Measurements from ENCODE around the gene GPR87.

- TF ChIP-seq CTCF (tag by site-specific recombination; IDR thresholded peaks at IDR 0.05): no peak
- no peak for TF ChIP-seq ZNF585B (tag by site-specific recombination; IDR thresholded peaks at IDR 0.05)
- no peak for TF ChIP-seq ZBTB8A (tag by site-specific recombination; IDR thresholded peaks at IDR 0.05)
- no peak for TF ChIP-seq ZFHX2 (tag by site-specific recombination; conservative IDR thresholded peaks at IDR 0.05)
- no peak for TF ChIP-seq REPIN1 (tag by site-specific recombination; IDR thresholded peaks at IDR 0.05; ENCODE audit: low read depth)
- no peak for TF ChIP-seq ZSCAN18 (tag by site-specific recombination; IDR thresholded peaks at IDR 0.05)
- no peak for TF ChIP-seq ELK4 (IDR thresholded peaks at IDR 0.05; ENCODE audit: borderline replicate concordance, low read depth, low read length)
- no peak for TF ChIP-seq TCF7L2 (IDR thresholded peaks at IDR 0.05; ENCODE audit: borderline replicate concordance, low read depth, low read length)
- TF ChIP-seq YY1 (tag by site-specific recombination; IDR thresholded peaks at IDR 0.05): no peak
- TF ChIP-seq ZEB2 (tag by site-specific recombination; IDR thresholded peaks at IDR 0.05): no peak
Observed at GRCh38 chr3:151276687-151277042, 40.0 kb downstream of the GPR87 start.
